ENCODE data around the gene TNFAIP8L1. TPM values are rescaled to one million over a fixed set of nuclear protein-coding genes. Genes with fewer than 3 reads are reported as not detected.

TNFAIP8L1 gene
- total RNA-seq, 1 experiment from 2014 or later, result 22.2 TPM

GRCh38 chr19:4620675-4621074 is 18.6 kb upstream of the TNFAIP8L1 start:
- intact Hi-C loops (cut with micrococcal nuclease), result no loop called here
- Histone ChIP-seq H3K9ac (ENCODE audit: low read length) (no peak overlapping the region), H3K27me3 (ENCODE audit: insufficient read depth, low read length) (peaks cover 4% of the 10 kb centered on the region; the same call in 1 of the 2 replicates), H4K20me1 (ENCODE audit: insufficient read depth) (no peaks in the 10 kb centered on the region), H3K9me2 (ENCODE audit: insufficient read depth) (no peaks in the 10 kb centered on the region), H3K79me2 (ENCODE audit: insufficient read depth, low read length) (no peaks in the 10 kb centered on the region), H3K9me3 (ENCODE audit: control insufficient read depth in 1 of 2, insufficient read depth in 1 of 2, low read depth in 1 of 2, low read length in 2 of 2) (no peaks in the 10 kb centered on the region), H3K36me3 (ENCODE audit: control insufficient read depth in 1 of 2, insufficient read depth in 2 of 2, low read length in 2 of 2) (no peaks in the 10 kb centered on the region), H3K27ac (ENCODE audit: low read depth, low read length) (no peak overlapping the region), H3K4me2 (ENCODE audit: low read length) (no peak overlapping the region), H2AFZ (ENCODE audit: low read depth, low read length, poor library complexity, severe bottlenecking) (no peak overlapping the region), H3K4me3 (replicated peaks in 1 of 2; ENCODE audit: low read depth in 1 of 2, low read length in 2 of 2) (no peak overlapping the region), H3K4me1 (ENCODE audit: control insufficient read depth in 1 of 2, insufficient read depth in 2 of 2, low read length in 2 of 2) (peaks cover 20 to 28% of the 10 kb centered on the region in 2 experiments)
- TF ChIP-seq RAD21 (IDR thresholded peaks at IDR 0.05; ENCODE audit: low read depth) (no peak), CBX3 (IDR thresholded peaks at IDR 0.05; ENCODE audit: low read depth) (no peak), REST (IDR thresholded peaks at IDR 0.05; ENCODE audit: low read depth) (no peak), EZH2 (IDR thresholded peaks at IDR 0.05) (no peak), ZNF274 (IDR thresholded peaks at IDR 0.05; ENCODE audit: low read depth, low read length) (no peak), POLR2A (IDR thresholded peaks at IDR 0.05; ENCODE audit: borderline replicate concordance, extremely low read depth, insufficient read depth, insufficient read length) (no peak), CEBPB (IDR thresholded peaks at IDR 0.05; ENCODE audit: low read depth) (no peak), SP1 (IDR thresholded peaks at IDR 0.05; ENCODE audit: low read depth) (no peak), TCF7L2 (IDR thresholded peaks at IDR 0.05; ENCODE audit: borderline replicate concordance, extremely low read depth, insufficient read depth, insufficient read length) (no peak), ATF3 (IDR thresholded peaks at IDR 0.05) (no peak), SIN3A (IDR thresholded peaks at IDR 0.05; ENCODE audit: low read depth) (no peak), SRF (IDR thresholded peaks at IDR 0.05; ENCODE audit: low read depth) (no peak)
- DNase-seq (ENCODE audit: low read depth, low spot score) (no peak), ATAC-seq (no peak)
- no TSS peak for BruUV-seq (replicated peaks)
- POLR2A ChIA-PET, result no interaction called here
- RAD21 ChIA-PET (ENCODE audit: low non-redundant PET in 1 of 2, low total read pairs in 2 of 2, uncharacterized antibody in 2 of 2, unreplicated experiment in 2 of 2), result no interaction called here
- CTCF ChIA-PET, result no interaction called here

Data from HCT116 (cell line).